ENCODE data around the gene RASD2. TPM values are rescaled to one million over a fixed set of nuclear protein-coding genes. Genes with fewer than 3 reads are reported as not detected.
A peak's percentile ranks its signal among the peaks of the same experiment; 100 is the strongest.

RASD2 gene
- total and polyA plus RNA-seq, 8 donors: 0.13 to 1.3 (median 0.17) TPM

GRCh38 chr22:35539487-35539886, 1.1 kb upstream of the RASD2 start:
- peak overlapping the region in 1 of 2 donors; percentile 48 for H3K4me3 ChIP-seq
- DNase-seq (no peak), ATAC-seq (no peak)
- TF ChIP-seq CTCF (IDR thresholded peaks at IDR 0.05): no peak
- H3K4me1 ChIP-seq: peaks cover 8 to 24% of the 10 kb centered on the region in 2 donors
- H3K27ac ChIP-seq: no peak overlapping the region
- peaks cover 17 to 61% of the 10 kb centered on the region in 2 donors for H3K27me3 ChIP-seq
- no peaks in the 10 kb centered on the region for H3K9me3 ChIP-seq
- no peaks in the 10 kb centered on the region for H3K36me3 ChIP-seq
- intact Hi-C loops (cut with DNase I): no loop called here

- H3K9me3 ChIP-seq: no peaks in the 10 kb centered on the region
- TF ChIP-seq CTCF (IDR thresholded peaks at IDR 0.05): no peak
- peaks cover 8 to 24% of the 10 kb centered on the region in 2 donors for H3K4me1 ChIP-seq
- DNase-seq (peak in 3 of 4 donors; percentile 35 to 87 (median 48)), ATAC-seq (peak; percentile 89)
- intact Hi-C loops (cut with DNase I): no loop called here
- H3K27ac ChIP-seq: no peak overlapping the region
- no peaks in the 10 kb centered on the region for H3K36me3 ChIP-seq
- peak overlapping the region; percentile 32 to 48 for H3K4me3 ChIP-seq
- peaks cover 17 to 67% of the 10 kb centered on the region in 2 donors for H3K27me3 ChIP-seq
These were observed 579 bp upstream of the RASD2 start for GRCh38 chr22:35539910-35540594.

- no peaks in the 10 kb centered on the region for H3K36me3 ChIP-seq
- no peaks in the 10 kb centered on the region for H3K9me3 ChIP-seq
- ATAC-seq: no peak
- peaks cover 5 to 24% of the 10 kb centered on the region in 2 donors for H3K4me1 ChIP-seq
- TF ChIP-seq CTCF (IDR thresholded peaks at IDR 0.05): no peak
- intact Hi-C loops (cut with DNase I): no loop called here
- H3K27me3 ChIP-seq: peaks cover 17 to 75% of the 10 kb centered on the region in 2 donors
- no peak overlapping the region for H3K27ac ChIP-seq
- peak in 1 of 4 donors; percentile 78 for DNase-seq
- peak overlapping the region; percentile 22 to 48 for H3K4me3 ChIP-seq
These were observed 670 bp downstream of the RASD2 start for GRCh38 chr22:35541254-35541748.

GRCh38 chr22:35542157-35542938, 1.7 kb downstream of the RASD2 start:
- peaks cover 17 to 75% of the 10 kb centered on the region in 2 donors for H3K27me3 ChIP-seq
- DNase-seq: peak in 1 of 4 donors; percentile 64
- no peak overlapping the region for H3K4me3 ChIP-seq
- no peaks in the 10 kb centered on the region for H3K36me3 ChIP-seq
- peaks cover 4 to 21% of the 10 kb centered on the region in 2 donors for H3K4me1 ChIP-seq
- H3K9me3 ChIP-seq: no peaks in the 10 kb centered on the region
- no peak overlapping the region for H3K27ac ChIP-seq
- intact Hi-C loops (cut with DNase I): no loop called here
- ATAC-seq: no peak
- TF ChIP-seq CTCF (IDR thresholded peaks at IDR 0.05): no peak

- intact Hi-C loops (cut with DNase I): no loop called here
- Histone ChIP-seq H3K27ac (no peak overlapping the region), H3K36me3 (no peaks in the 10 kb centered on the region), H3K27me3 (peaks cover 17 to 75% of the 10 kb centered on the region in 2 donors), H3K4me3 (no peak overlapping the region), H3K4me1 (peaks cover 4 to 21% of the 10 kb centered on the region in 2 donors), H3K9me3 (no peaks in the 10 kb centered on the region)
- ATAC-seq (no peak), DNase-seq (no peak)
- TF ChIP-seq CTCF (IDR thresholded peaks at IDR 0.05): no peak
These were observed 2.4 kb downstream of the RASD2 start for GRCh38 chr22:35542939-35543516.

Measured in left lung (tissue), 10 donors.